ENCODE measurements around the gene BRINP3.

The BRINP3 gene

DNA sequence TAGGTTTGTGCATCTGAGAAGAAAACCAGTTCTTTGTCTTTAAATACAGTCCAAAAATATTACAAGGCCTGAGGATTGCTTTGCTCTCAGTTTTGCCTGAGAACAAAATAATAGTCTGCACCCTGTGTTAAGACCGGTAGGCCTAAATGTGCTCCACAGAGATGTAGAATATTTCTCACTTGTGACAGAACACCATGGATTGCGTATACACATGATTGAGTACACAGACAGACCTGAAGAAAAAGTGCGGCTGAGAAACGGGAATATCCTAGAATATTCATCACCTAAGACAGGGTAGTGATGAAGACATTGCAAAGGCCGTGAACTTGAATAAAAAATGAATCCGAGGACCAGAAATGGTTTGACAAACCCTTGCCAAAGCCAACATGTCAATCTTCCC lies 155.4 kb downstream of the BRINP3 start:
- no peak for DNase-seq (ENCODE audit: low read depth)

DNA sequence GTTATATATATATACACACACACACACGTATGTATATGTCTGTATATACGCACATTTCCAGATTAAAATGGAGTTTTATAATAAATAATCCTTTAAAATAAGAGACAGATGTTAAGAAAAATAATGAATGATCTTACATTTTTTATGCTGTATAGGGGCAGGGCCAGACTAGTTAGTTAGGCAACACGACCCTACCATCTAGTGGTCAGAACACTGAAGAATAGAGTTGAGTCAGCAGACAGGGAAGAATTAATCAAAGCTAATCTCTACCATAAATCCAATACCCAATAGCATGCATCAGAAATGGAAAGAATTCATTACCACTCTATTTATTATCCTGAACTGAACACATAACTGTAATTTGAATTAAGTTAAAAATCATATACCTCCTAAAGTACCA lies 156.7 kb downstream of the BRINP3 start:
- no peak for DNase-seq (ENCODE audit: low read depth)

DNA sequence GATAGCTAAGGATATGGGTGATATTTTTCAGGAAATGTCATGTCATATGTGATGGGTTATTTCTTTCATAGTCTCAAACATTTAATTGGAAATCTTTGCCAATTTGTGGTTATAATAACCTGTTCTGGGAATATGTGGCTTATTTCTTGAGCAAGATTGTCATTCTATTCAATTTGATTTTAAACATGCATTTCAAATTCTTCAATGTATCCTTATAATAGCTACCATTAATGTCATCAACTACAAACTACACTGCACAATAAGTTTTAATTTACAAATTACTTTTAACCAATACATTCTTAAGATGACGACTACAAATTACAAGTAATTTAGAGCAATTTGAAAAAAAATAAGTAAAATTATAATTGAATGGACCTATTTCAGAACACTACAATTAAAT lies 164.9 kb downstream of the BRINP3 start:
- no peak for DNase-seq (ENCODE audit: low read depth)

DNA sequence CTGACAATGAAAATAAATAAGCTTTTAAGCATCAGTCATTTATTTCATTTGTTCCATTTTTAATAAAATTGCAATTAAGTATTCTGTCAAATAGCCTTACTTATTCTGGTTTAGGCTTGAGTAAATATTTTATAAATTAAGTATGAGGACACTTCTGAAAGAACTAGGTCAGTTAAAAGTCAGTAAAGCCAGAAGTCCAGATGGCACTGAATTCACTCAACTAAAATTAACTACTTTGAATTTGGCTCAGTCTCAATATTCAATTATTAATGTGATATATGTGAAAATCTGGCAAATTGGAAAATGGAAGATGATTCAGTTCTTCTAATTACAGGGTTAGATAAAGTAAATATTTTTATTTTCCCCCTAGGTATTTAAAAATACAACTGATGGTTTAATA lies 174.2 kb downstream of the BRINP3 start:
- DNase-seq (ENCODE audit: low read depth), result no peak

DNA sequence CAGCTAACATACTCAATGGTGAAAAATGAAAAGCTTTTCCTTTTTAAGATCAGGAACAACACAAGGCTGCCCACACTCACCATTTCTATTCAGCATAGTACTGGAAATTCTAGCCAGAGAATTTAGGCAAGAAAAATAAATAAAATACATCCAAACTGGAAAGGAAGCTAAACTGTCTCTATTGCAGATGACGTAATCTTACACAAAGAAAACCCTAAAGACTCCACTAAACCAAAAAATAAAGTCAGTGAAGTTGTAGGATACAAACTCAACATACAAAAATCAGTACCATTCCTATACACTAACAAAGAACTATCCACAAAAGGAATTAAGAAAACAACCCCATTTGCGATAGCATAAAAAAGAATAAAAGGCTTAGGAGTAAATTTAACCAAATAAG lies 181.2 kb downstream of the BRINP3 start:
- DNase-seq (ENCODE audit: low read depth), result no peak

DNA sequence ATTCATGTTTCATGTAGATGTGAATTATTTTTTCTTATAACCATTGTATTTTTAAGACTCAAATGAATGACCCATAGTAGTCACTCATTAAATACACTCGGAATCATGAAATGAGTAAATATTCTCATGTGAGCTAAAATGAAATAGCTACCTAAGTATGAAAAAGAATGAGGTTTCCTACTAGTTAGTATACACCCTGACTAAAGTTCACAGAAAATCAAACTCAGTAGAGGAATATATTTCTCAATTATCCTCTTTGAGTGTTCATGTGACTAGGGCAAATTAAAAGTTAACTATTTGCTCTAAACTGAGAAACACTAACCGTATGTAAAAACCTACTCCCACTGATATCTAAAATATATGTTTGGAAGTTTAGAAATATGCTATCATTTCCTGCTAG lies 187.8 kb downstream of the BRINP3 start:
- no peak for DNase-seq (ENCODE audit: low read depth)

DNA sequence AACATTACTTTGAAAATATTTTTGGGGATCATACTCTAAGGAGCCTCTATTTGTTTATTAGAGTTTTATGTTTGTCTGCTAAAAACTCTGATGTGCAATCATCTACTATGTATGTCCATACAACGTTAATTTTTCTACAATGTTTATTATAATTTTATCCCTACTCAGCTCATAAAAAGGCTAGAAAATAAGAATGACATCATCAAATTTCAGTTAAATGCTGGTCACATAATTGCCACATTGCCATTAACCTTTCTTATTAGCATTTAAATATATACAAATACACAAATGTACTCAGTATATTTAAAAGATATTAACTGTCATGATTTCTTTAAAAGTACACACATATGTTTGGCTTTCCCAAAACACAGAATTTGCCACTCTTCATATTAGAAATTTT lies 191.6 kb downstream of the BRINP3 start:
- no peak for DNase-seq (ENCODE audit: low read depth)

DNA sequence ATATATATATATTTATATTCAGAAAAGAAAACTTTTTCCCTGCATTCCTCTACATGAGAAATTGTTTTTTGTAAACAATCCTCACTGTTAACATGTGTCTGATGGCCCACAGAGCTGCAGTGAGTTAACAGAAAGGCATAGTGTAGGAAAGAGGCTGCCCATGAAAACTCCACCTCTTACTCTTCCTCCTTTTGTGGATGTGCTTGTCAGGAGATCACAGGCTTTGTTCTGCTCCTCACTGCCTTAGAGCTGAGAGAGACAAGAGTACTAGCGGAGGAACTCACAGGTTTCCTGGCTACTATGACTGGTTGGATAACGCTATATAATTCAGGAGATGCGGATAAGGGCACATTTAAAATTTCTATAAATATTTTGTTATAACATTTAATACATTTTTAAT lies 200.6 kb downstream of the BRINP3 start:
- DNase-seq (ENCODE audit: low read depth), result no peak

DNA sequence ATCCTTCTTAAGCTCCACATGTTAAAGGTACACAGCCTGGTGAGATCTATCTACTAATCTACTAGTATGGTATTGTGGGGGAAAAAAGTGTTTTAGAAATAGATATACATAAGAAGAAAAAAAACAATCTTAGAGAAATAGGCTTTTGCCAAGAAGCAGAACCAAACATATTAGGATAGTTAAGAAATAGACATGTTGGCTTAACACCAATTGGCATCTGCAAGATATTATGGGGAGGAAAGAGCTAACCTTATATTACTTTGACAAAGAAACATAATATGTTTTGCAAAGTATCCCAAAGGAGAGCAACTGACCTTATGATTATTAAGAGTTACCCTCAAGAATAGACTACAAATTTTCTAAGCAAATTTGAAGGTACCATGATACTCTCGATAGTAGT lies 202.9 kb downstream of the BRINP3 start:
- DNase-seq (ENCODE audit: low read depth), result no peak

DNA sequence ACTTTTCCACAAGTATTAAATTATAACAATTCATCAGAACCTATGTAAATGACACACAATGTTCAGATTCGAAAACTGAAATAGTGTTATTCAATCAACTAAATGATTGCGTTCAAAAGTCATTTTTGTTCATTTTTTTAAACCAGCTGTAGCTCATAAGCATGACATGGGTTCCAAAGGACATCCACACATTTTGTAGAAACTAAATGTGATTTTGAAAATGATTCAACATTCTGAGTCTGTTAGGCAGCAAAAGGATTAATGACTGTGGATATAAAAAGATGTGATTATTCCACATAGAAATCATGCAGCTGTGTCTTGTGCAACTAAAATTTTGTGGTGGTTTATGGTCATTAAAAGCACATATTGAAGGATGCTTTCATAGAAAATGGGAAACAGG lies 204.5 kb downstream of the BRINP3 start:
- DNase-seq (ENCODE audit: low read depth), result no peak

DNA sequence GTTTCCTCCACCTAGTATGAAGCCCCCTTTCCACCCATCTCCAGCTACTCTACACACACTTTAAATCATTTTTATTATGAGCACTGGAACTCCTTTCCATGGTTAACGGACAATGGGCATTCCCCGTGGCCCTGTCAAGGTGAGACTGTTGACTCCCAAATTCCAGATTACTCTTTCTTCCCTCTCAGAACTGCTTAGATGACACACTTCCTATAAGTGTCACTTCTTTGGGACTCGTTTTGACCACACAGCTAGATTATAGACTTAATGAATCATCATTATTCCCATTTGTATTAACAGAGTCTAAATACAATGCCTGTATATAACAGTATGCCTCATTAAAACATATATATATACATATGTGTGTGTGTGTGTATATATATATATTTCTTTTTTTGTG lies 215.1 kb downstream of the BRINP3 start:
- DNase-seq (ENCODE audit: low read depth), result no peak

DNA sequence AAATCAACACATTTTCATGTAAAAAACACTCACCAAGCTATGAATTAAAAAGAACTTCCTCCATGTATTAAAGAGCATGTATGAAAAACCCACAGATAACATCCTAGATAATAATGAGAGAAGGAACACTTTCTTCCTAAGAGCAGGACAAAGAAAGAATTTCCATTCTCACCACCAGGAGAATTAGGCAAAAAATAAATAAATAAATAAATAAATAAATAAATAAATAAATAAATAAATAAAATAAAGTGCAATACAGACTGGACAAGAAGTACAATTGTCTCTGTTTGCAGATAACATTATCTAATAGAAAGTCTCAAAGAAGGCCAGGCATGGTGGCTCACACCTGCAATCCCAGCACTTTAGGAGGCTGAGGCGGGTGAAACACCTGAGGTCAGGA lies 218.2 kb downstream of the BRINP3 start:
- no peak for DNase-seq (ENCODE audit: low read depth)

DNA sequence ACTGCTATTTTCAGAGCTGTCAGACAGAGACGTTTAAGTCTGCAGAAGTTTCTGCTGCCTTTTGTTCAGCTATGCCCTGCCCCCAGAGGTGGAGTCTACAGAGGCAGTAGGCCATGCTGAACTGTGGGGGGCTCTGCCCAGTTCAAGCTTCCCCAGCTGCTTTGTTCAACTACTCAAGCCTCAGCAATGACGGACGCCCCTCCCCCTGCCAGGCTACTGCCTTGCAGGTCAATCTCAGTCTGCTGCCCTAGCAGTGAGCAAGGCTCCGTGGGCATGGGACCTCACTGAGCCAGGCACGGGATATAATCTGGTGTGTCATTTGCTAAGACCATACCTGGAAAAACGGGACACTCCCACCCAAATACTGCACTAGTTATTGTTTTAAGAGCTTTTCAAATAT lies 219.7 kb downstream of the BRINP3 start:
- no peak for DNase-seq (ENCODE audit: low read depth)

DNA sequence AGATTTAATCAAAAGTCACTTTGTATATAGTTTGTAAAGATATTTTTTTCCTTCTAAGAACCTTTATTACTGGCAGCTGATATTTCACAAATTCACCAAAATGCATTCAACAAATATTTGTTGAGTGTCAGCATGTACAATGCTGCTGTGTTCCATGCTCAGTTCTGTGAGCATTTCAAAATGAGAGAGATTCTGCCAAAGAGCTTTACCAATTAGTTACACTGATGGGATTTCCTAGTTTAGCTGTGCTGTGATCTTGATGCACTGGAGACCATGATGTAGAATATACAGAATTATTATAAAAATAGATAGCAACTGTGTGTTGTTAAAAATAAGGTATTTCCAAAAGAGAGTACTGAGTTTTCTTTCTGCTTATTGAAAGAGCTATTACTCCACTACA lies 225.6 kb downstream of the BRINP3 start:
- no peak for DNase-seq (ENCODE audit: low read depth)

DNA sequence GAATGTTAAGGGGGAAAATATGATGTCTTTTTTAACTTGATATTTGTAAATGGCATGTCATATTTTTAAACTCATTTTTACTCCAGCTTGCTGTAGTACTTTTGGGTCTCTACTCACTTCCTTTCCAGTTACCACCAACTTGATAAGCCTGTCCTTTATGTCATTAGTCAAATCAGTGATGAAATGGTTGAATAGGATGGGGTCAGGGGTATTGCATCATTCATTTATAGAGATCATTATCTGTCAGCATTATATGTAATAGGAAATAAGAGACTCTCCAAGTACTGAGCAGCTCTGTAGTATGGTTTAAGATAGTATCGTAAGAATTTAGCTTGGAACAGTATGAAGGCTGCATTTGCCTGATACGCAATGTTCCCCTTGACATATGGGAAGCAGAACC lies 227.3 kb downstream of the BRINP3 start:
- DNase-seq (ENCODE audit: low read depth), result no peak

DNA sequence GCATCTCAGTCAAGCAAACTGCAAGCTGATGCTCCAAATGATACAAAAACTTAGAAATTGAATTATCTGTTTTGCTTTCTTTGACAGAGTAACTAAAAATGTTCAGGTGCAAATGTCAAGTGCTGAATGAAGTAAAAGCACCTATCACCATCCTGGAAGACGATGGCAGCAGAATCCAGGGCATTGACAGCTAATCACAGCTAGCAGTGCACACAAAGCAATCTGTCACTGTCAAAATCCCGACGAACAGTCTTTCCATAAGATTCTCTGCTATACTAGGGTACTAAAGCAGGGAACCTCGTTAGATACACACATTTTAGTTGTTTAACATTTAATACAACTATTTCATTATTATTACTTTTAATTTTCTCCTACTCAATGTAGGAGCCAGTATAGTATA lies 233.3 kb downstream of the BRINP3 start:
- no peak for DNase-seq (ENCODE audit: low read depth)

DNA sequence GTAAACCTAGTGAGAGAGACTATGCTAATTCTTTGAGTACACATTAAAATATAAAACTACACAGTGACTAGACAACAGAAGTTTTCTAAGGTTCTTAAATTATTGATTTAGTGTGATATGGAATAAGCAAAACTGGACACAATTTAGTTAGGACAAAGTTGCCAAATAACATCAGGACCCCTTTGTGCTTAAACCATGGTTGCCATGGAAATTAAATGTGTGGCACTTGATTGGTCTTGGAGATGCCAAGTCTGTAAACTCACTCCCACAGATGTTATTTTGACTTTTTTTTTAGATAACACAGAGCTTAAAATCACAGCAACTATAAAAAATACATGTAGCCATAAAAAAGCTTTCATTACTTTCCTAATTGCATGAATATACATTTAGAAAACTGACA lies 234.6 kb downstream of the BRINP3 start:
- no peak for DNase-seq (ENCODE audit: low read depth)

DNA sequence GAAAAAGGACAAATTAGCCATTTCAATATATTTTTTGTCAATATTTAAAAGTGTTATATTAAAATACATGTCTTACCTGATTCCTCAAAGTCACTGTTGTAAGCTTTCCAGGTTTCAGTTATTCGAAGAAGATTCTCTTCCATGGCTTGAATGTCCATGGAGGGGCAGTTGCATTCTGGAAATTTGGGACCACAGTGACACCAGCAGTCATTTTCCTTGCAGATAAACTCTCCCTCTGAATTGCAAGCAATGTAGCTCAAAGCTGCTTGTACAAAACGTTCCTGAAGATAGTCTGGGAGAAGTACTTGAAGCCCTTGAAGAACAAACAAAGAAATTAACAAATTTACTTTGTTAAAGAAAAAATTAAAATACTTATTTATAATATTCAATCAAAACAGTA lies 251.7 kb downstream of the BRINP3 start:
- no peak for DNase-seq (ENCODE audit: low read depth)

DNA sequence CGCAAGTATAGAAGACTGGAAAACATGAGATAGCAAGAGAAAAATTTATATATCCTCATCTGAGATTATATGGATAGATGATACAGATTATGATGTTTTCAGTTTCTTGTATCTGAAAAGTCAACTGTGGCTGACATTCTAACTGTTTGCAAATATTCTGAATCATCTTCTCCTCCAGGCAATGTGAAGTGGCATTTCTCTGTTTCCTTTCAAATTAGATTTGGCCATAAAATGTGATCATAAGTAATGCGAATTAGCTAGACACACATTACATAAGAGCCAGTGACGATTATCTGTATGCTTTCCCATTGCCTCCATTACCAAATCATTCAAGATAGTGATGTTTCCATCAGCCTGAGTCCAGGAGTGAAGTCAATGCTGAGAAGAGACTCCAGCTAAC lies 265.2 kb downstream of the BRINP3 start:
- no peak for DNase-seq (ENCODE audit: low read depth)

DNA sequence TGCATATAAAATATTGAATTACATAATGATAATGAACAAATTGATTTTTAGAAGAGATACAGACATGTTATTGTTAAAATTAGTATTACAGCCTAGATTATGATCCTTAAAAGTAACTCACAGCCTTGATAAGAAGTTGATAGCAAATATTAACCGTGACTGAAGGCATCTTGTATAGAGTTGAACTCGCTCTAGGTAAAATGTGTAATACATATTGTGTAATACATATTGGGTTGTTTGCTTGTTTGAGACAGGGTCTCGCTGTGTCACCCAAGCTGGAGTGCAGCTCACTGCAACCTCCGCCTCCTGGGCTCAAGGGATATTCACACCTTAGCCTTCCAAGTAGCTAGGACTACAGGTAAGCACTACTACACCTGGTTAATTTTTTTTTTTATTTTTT lies 269.9 kb downstream of the BRINP3 start:
- DNase-seq (ENCODE audit: low read depth), result no peak

DNA sequence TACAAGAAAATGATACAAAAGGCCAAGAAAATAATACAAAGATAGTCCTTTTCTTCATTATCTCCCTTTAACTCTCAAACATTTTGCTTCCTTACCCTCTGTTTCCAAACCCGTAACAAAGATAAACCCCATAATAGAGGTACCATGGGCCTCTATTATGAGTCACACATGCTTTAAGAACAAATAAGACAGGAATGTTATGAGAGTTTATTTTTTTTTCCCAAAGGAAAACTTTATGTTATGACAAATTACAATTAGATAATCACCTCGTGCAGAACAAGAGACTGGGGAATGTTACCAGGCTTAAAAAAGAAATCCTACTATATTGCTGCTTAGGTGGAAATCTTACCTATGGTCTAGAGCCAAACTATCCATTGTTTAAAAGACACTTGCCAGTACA lies 272.0 kb downstream of the BRINP3 start:
- DNase-seq (ENCODE audit: low read depth), result no peak

DNA sequence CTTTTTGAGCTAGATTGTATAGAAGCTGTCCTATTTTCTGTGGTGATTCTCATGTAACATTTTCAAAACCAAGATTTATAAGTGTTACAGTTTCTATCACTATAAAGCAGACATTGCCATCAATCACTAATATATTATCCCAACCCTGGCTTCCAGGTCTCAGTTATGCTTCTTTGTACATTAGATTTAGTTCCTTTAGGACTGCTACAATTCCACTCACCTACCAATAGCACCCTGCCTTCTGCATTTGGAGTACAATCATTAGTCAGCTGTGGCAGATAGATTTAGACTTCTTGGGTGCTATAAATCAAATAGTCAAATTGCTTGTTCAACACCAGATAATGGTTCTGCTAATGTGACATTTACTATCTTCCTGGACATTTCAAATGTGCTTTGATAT lies 281.6 kb downstream of the BRINP3 start:
- DNase-seq (ENCODE audit: low read depth), result no peak

DNA sequence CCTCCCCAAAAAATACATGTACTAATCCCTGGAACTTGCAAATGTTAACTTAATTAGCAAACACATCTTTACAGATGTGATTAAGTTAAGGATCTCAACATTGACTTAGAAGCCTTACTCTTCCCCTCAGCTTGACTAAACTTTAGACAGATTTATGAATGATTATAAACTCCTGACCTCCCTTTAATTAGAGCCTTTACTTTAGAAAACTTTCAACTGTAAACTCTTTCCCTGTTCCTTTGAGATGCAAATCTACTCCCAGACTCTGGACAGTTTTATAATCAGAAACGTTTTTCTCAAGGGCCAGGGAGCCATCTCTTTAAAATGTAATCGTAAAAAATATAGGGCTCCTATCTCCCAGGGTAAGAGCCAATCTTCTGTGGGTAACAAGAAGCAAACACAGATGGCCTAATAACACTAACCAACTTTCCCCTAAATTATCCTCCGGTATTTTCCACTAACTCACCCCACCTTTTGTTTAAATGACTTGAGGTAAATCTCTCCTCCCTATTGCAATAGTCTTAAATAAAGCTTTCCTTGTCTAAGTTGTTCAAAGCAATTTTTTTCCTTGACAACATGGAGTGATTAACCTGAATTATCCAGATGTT lies 284.1 kb downstream of the BRINP3 start:
- no peak for DNase-seq (ENCODE audit: low read depth)

DNA sequence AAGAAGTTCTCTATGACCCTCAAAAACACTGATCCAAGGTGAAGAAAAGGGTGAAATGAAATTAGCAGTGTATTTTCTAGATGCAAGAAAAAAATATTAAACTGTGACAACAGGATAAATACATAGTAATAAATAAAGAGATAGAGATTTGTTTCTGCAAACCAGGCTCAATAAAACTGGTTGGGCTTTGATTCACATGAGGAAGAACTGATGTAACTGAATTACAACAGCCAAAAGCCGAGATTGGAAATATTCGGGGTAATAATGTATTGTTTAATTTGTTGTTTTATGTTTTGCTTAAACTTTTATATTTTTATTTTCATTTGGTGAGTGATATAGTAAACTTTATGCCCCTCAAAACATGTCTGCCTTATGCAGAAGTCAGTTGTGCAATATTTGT lies 285.0 kb downstream of the BRINP3 start:
- no peak for DNase-seq (ENCODE audit: low read depth)

DNA sequence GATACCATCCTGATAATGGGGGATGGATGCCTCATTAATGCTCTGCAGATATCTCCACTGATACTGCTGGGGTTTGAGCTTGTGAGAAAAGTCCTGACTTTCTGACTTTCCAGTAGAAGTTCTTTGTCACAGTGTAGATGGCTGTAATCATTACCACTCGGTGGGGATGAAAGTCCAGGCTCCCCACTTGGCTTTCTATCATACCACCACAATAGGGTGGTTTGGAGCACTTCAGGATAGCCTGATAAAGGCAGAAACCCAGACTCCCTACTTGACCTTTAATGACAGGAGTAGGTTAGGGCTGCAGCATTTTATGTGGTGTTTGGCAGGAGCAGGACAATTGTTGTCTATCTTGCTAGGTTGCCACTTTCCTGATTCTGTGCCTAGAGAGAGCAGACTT lies 294.1 kb downstream of the BRINP3 start:
- no peak for DNase-seq (ENCODE audit: low read depth)

Measured in stimulated activated CD8-positive, alpha-beta memory T cell treated with anti-CD3 and anti-CD28 coated beads, Interleukin-12 subunit alpha, Interleukin-12 subunit beta, amount 100 ng/mL, for 4 hours (primary cell).